ENCODE data around the gene FNDC5.
A peak's percentile ranks its signal among the peaks of the same experiment; 100 is the strongest.

The FNDC5 gene

DNA sequence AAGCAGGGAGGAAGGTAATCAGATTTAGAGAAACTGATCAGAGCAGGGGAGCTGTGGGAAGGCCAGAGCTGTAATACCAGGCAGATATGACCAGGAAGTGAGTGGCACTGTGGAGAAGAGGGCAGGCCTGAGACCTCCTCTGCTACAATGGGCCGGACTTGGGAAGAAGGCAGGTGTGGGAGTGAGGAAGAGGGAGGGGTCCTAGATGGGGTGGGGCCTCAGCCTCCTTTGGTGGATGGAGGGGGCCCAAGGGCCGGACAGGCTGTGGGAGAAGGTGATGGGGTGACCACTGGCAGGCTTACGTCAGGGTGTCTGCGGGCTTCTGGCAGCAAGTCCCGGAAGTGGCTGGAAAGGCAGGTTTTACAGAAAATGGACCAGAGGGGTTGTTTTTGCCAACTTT is 10.6 kb upstream of the FNDC5 start:
- Histone ChIP-seq H3K4me3 (ENCODE audit: low read depth in 1 of 2, low read length in 1 of 2) (no peak overlapping the region), H3K36me3 (no peaks in the 10 kb centered on the region), H3K9me3 (no peaks in the 10 kb centered on the region), H3K27ac (no peak overlapping the region), H3K4me1 (ENCODE audit: control insufficient read depth in 1 of 2, insufficient read depth in 1 of 2, low read depth in 1 of 2, low read length in 1 of 2) (no peaks in the 10 kb centered on the region), H3K27me3 (peaks cover 92% of the 10 kb centered on the region)
- TF ChIP-seq CTCF (IDR thresholded peaks at IDR 0.05) = no peak

- no peak overlapping the region for H3K27ac ChIP-seq
- no peaks in the 10 kb centered on the region for H3K4me1 ChIP-seq (ENCODE audit: control insufficient read depth in 1 of 2, insufficient read depth in 1 of 2, low read depth in 1 of 2, low read length in 1 of 2)
- no peak for TF ChIP-seq CTCF (IDR thresholded peaks at IDR 0.05)
- no peak overlapping the region for H3K4me3 ChIP-seq (ENCODE audit: low read depth in 1 of 2, low read length in 1 of 2)
- H3K36me3 ChIP-seq = no peaks in the 10 kb centered on the region
- H3K9me3 ChIP-seq = no peaks in the 10 kb centered on the region
- peaks cover 92% of the 10 kb centered on the region for H3K27me3 ChIP-seq
Observed at GRCh38 chr1:32878637-32879041, 7.9 kb upstream of the FNDC5 start.

GRCh38 chr1:32878183-32878582 is 7.5 kb upstream of the FNDC5 start:
- Histone ChIP-seq H3K4me3 (ENCODE audit: low read depth in 1 of 2, low read length in 1 of 2) (no peak overlapping the region), H3K36me3 (no peaks in the 10 kb centered on the region), H3K9me3 (no peaks in the 10 kb centered on the region), H3K4me1 (ENCODE audit: control insufficient read depth in 1 of 2, insufficient read depth in 1 of 2, low read depth in 1 of 2, low read length in 1 of 2) (no peaks in the 10 kb centered on the region), H3K27me3 (peaks cover 92% of the 10 kb centered on the region), H3K27ac (no peak overlapping the region)
- no peak for TF ChIP-seq CTCF (IDR thresholded peaks at IDR 0.05)

- no peak overlapping the region for H3K4me3 ChIP-seq (ENCODE audit: low read depth in 1 of 2, low read length in 1 of 2)
- H3K27ac ChIP-seq = no peak overlapping the region
- H3K36me3 ChIP-seq = no peaks in the 10 kb centered on the region
- no peak for TF ChIP-seq CTCF (IDR thresholded peaks at IDR 0.05)
- H3K4me1 ChIP-seq (ENCODE audit: control insufficient read depth in 1 of 2, insufficient read depth in 1 of 2, low read depth in 1 of 2, low read length in 1 of 2) = no peaks in the 10 kb centered on the region
- peaks cover 92% of the 10 kb centered on the region for H3K27me3 ChIP-seq
- H3K9me3 ChIP-seq = no peaks in the 10 kb centered on the region
Observed at GRCh38 chr1:32877211-32878110, 6.7 kb upstream of the FNDC5 start.

GRCh38 chr1:32876341-32877210 is 5.9 kb upstream of the FNDC5 start:
- H3K36me3 ChIP-seq = no peaks in the 10 kb centered on the region
- H3K27me3 ChIP-seq = peaks cover 92% of the 10 kb centered on the region

More at GRCh38 chr1:32876341-32877210, 5.9 kb upstream of the FNDC5 start:
- Histone ChIP-seq H3K4me1 (ENCODE audit: control insufficient read depth in 1 of 2, insufficient read depth in 1 of 2, low read depth in 1 of 2, low read length in 1 of 2) (no peaks in the 10 kb centered on the region), H3K27ac (no peak overlapping the region), H3K4me3 (ENCODE audit: low read depth in 1 of 2, low read length in 1 of 2) (no peak overlapping the region), H3K9me3 (no peaks in the 10 kb centered on the region)
- peak; percentile 90 for TF ChIP-seq CTCF (IDR thresholded peaks at IDR 0.05)
